Esophagus squamous epithelium (tissue), 5 donors: ENCODE data around the gene EFCAB13. TPM values are rescaled to one million over a fixed set of nuclear protein-coding genes. Genes with fewer than 3 reads are reported as not detected.
A peak's percentile ranks its signal among the peaks of the same experiment; 100 is the strongest.

Experiments
- DNase-seq: peaks from one replicate; lab custom pipeline; 2025; lab: John Stamatoyannopoulos, UW
- H3K27ac ChIP-seq, 4 donors: fragments of 200-600 bp; sonication (generic); one replicate each; pipeline ENCODE4 v1.5.1; 2016 to 2019; ENCODE audit warnings: mild to moderate bottlenecking in 1 of 4
- H3K27me3 ChIP-seq, 4 donors: fragments of 200-600 bp; sonication (generic); 1 replicate in 3 of 4; 2 replicates in 1 of 4; pipeline versions ENCODE4 v1.5.1 to v1.6.0; 2017 to 2021; ENCODE audit warnings: antibody characterized with exemption in 1 of 4
- H3K36me3 ChIP-seq, 3 donors: fragments of 200-600 bp; sonication (generic); one replicate each; pipeline ENCODE4 v1.5.1; 2016 to 2019
- H3K4me1 ChIP-seq, 3 donors: fragments of 200-600 bp; sonication (generic); one replicate each; pipeline ENCODE4 v1.5.1; 2017 to 2019
- H3K4me3 ChIP-seq, 4 donors: fragments of 200-600 bp; sonication (generic); 1 replicate in 3 of 4; 2 replicates in 1 of 4; pipeline ENCODE4 v1.5.1; 2016 to 2019; ENCODE audit warnings: mild to moderate bottlenecking in 2 of 4, moderate library complexity in 1 of 4
- H3K9me3 ChIP-seq, 3 donors: fragments of 200-600 bp; sonication (generic); one replicate each; pipeline ENCODE4 v1.5.1; 2016 to 2019
- CTCF ChIP-seq, 6 experiments: fragments of 450-650 bp in 4 of 6; fragments of 200-600 bp in 2 of 6; sonication (generic) in 2 of 6; IDR thresholded peaks; one replicate each; pipeline ENCODE4 v1.5.1; 2016 to 2019; ENCODE audit warnings: antibody characterized with exemption in 6 of 6, mild to moderate bottlenecking in 4 of 6, moderate library complexity in 4 of 6
- POLR2A ChIP-seq, 4 donors: fragments of 450-650 bp; IDR thresholded peaks; one replicate each; pipeline ENCODE4 v1.6.1; 2017; ENCODE audit warnings: antibody characterized with exemption in 4 of 4, mild to moderate bottlenecking in 4 of 4, moderate library complexity in 3 of 4
- WGBS, 2 donors: methylation state at CpG; one replicate each; pipeline ENCODE4 v1.1.5; 2018; 5-methylcytosine and 5-hydroxymethylcytosine counted together
- intact Hi-C: fragments of 100-400 bp; cut with DNase I; formaldehyde crosslinking; loops from one replicate; pipeline ENCODE4 v1.15.0; 2022
- total RNA-seq, 4 donors: library from RNA; depleted of rRNA; stranded (reverse); fragments of >200 nt; gene quantifications; one replicate each; pipeline ENCODE4 v1.1.0, GENCODE V29; 2016
- donor health status: DM: yes; HTN: yes; CAD: no.

The EFCAB13 gene
- total RNA-seq, 4 donors from 2014 or later = 0.31 to 6.7 (median 2.4) TPM

GRCh38 chr17:47324224-47325020, 667 bp downstream of the EFCAB13 start:
- WGBS, 2 donors = 14 to 23% methylated on average over 25 to 26 of the region's 28 CpGs
- Histone ChIP-seq H3K27ac (peak overlapping the region; percentile 84 to 96 (median 92)), H3K4me3 (peak overlapping the region; percentile 58 to 84 (median 70)), H3K36me3 (no peaks in the 10 kb centered on the region), H3K4me1 (peaks cover 3 to 21% (median 10%) of the 10 kb centered on the region in 3 donors), H3K27me3 (no peaks in the 10 kb centered on the region), H3K9me3 (no peaks in the 10 kb centered on the region)
- no peak for TF ChIP-seq CTCF (IDR thresholded peaks at IDR 0.05)
- no peak for TF ChIP-seq POLR2A (IDR thresholded peaks at IDR 0.05)
- intact Hi-C loops = no loop called here
- no peak for DNase-seq

GRCh38 chr17:47325176-47325575, 1.4 kb downstream of the EFCAB13 start:
- WGBS, 2 donors = 92 to 100% methylated on average over 1 of the region's 1 CpG
- DNase-seq = no peak
- intact Hi-C loops = no loop called here
- H3K27ac ChIP-seq = peak overlapping the region in 1 of 4 donors; percentile 90
- H3K4me1 ChIP-seq = peaks cover 3 to 21% (median 10%) of the 10 kb centered on the region in 3 donors
- H3K36me3 ChIP-seq = no peaks in the 10 kb centered on the region
- H3K27me3 ChIP-seq = no peaks in the 10 kb centered on the region
- no peak overlapping the region for H3K4me3 ChIP-seq
- H3K9me3 ChIP-seq = no peaks in the 10 kb centered on the region
- no peak for TF ChIP-seq POLR2A (IDR thresholded peaks at IDR 0.05)
- TF ChIP-seq CTCF (IDR thresholded peaks at IDR 0.05) = no peak

- DNase-seq = no peak
- Histone ChIP-seq H3K27ac (no peak overlapping the region), H3K36me3 (peaks cover 0 to 7% (median 0%) of the 10 kb centered on the region in 3 donors), H3K27me3 (no peaks in the 10 kb centered on the region), H3K9me3 (no peaks in the 10 kb centered on the region), H3K4me1 (no peaks in the 10 kb centered on the region), H3K4me3 (no peak overlapping the region)
- TF ChIP-seq CTCF (IDR thresholded peaks at IDR 0.05) (no peak), POLR2A (IDR thresholded peaks at IDR 0.05) (no peak)
- 95 to 100% methylated on average over 2 of the region's 2 CpGs for WGBS, 2 donors
- intact Hi-C loops = no loop called here
Observed at GRCh38 chr17:47330548-47330947, 6.8 kb downstream of the EFCAB13 start.

- Histone ChIP-seq H3K4me1 (no peaks in the 10 kb centered on the region), H3K9me3 (no peaks in the 10 kb centered on the region), H3K27me3 (no peaks in the 10 kb centered on the region), H3K36me3 (peaks cover 0 to 7% (median 0%) of the 10 kb centered on the region in 3 donors), H3K4me3 (no peak overlapping the region), H3K27ac (no peak overlapping the region)
- DNase-seq = no peak
- intact Hi-C loops = no loop called here
- TF ChIP-seq CTCF (IDR thresholded peaks at IDR 0.05) (no peak), POLR2A (IDR thresholded peaks at IDR 0.05) (no peak)
Observed at GRCh38 chr17:47332287-47332686, 8.5 kb downstream of the EFCAB13 start.

GRCh38 chr17:47335101-47335936, 11.6 kb downstream of the EFCAB13 start:
- 77 to 82% methylated on average over 4 of the region's 4 CpGs for WGBS, 2 donors
- Histone ChIP-seq H3K27ac (no peak overlapping the region), H3K9me3 (no peaks in the 10 kb centered on the region), H3K36me3 (peaks cover 0 to 7% (median 0%) of the 10 kb centered on the region in 3 donors), H3K4me1 (no peaks in the 10 kb centered on the region), H3K27me3 (no peaks in the 10 kb centered on the region), H3K4me3 (no peak overlapping the region)
- DNase-seq = no peak
- intact Hi-C loops = no loop called here
- no peak for TF ChIP-seq POLR2A (IDR thresholded peaks at IDR 0.05)
- TF ChIP-seq CTCF (IDR thresholded peaks at IDR 0.05) = no peak
